Measurements from ENCODE around the gene SYNPO. TPM values are rescaled to one million over a fixed set of nuclear protein-coding genes. Genes with fewer than 3 reads are reported as not detected.
A peak's percentile ranks its signal among the peaks of the same experiment; 100 is the strongest.

SYNPO gene
- total RNA-seq, 2 donors from 2014 or later = 43.6 to 73.9 TPM

- no peak for DNase-seq
- no peak for ATAC-seq
- intact Hi-C loops (cut with DNase I, micrococcal nuclease) = no loop called here
Measured at GRCh38 chr5:150622157-150622556, 18.3 kb upstream of the SYNPO start.

GRCh38 chr5:150623152-150623877 is 17.1 kb upstream of the SYNPO start:
- no peak for ATAC-seq
- DNase-seq = no peak
- intact Hi-C loops (cut with DNase I, micrococcal nuclease) = no loop called here

- intact Hi-C loops (cut with DNase I, micrococcal nuclease) = no loop called here
- ATAC-seq (no peak), DNase-seq (no peak)
Measured at GRCh38 chr5:150623878-150624216, 16.6 kb upstream of the SYNPO start.

GRCh38 chr5:150624334-150625163 is 15.9 kb upstream of the SYNPO start:
- intact Hi-C loops (cut with DNase I, micrococcal nuclease) = no loop called here
- DNase-seq = peak in 1 of 2 donors; percentile 47
- ATAC-seq = peak; percentile 71

GRCh38 chr5:150625164-150625535 is 15.3 kb upstream of the SYNPO start:
- intact Hi-C loops (cut with DNase I, micrococcal nuclease) = no loop called here
- ATAC-seq = peak; percentile 29

GRCh38 chr5:150625831-150626746 is 14.4 kb upstream of the SYNPO start:
- DNase-seq (no peak), ATAC-seq (no peak)
- intact Hi-C loops (cut with DNase I, micrococcal nuclease) = no loop called here

More at GRCh38 chr5:150625164-150625535, 15.3 kb upstream of the SYNPO start:
- DNase-seq = peak in 1 of 2 donors; percentile 52

- ATAC-seq (peak; percentile 56), DNase-seq (peak in 1 of 2 donors; percentile 62)
- intact Hi-C loops (cut with DNase I, micrococcal nuclease) = no loop called here
Measured at GRCh38 chr5:150626853-150627276, 13.6 kb upstream of the SYNPO start.

GRCh38 chr5:150627731-150628545 is 12.5 kb upstream of the SYNPO start:
- DNase-seq (no peak), ATAC-seq (no peak)

GRCh38 chr5:150628936-150629485 is 11.4 kb upstream of the SYNPO start:
- intact Hi-C loops (cut with DNase I, micrococcal nuclease) = no loop called here
- no peak for ATAC-seq
- DNase-seq = no peak

More at GRCh38 chr5:150627731-150628545, 12.5 kb upstream of the SYNPO start:
- intact Hi-C loops (cut with DNase I, micrococcal nuclease) = no loop called here

GRCh38 chr5:150630016-150630415 is 10.4 kb upstream of the SYNPO start:
- no peak for DNase-seq
- no peak for ATAC-seq
- intact Hi-C loops (cut with DNase I, micrococcal nuclease) = no loop called here

- intact Hi-C loops (cut with DNase I, micrococcal nuclease) = no loop called here
- no peak for ATAC-seq
Measured at GRCh38 chr5:150630461-150631325, 9.8 kb upstream of the SYNPO start.

GRCh38 chr5:150631326-150631701 is 9.1 kb upstream of the SYNPO start:
- no peak for DNase-seq
- ATAC-seq = no peak
- intact Hi-C loops (cut with DNase I, micrococcal nuclease) = no loop called here

More at GRCh38 chr5:150630461-150631325, 9.8 kb upstream of the SYNPO start:
- DNase-seq = no peak

- no peak for ATAC-seq
- intact Hi-C loops (cut with DNase I, micrococcal nuclease) = no loop called here
- DNase-seq = no peak
Measured at GRCh38 chr5:150632305-150633160, 7.9 kb upstream of the SYNPO start.

GRCh38 chr5:150633429-150633828 is 7.0 kb upstream of the SYNPO start:
- ATAC-seq (no peak), DNase-seq (no peak)
- intact Hi-C loops (cut with DNase I, micrococcal nuclease) = no loop called here

- intact Hi-C loops (cut with DNase I, micrococcal nuclease) = no loop called here
- DNase-seq (peak in 1 of 2 donors; percentile 65), ATAC-seq (peak; percentile 55)
Measured at GRCh38 chr5:150636391-150637244, 3.8 kb upstream of the SYNPO start.
